IMR-90 (cell line): ENCODE results near the gene HS3ST5. TPM values are rescaled to one million over a fixed set of nuclear protein-coding genes. Genes with fewer than 3 reads are reported as not detected.

Source experiments
- ATAC-seq: fragments of 200-7000 bp; cut with Tn5 transposase; 2 replicates; pipeline ENCODE4 v1.9.1; 2020; ENCODE audit warnings: low read depth, mild to moderate bottlenecking, moderate library complexity
- BruUV-seq: library from RNA; stranded (reverse); fragments of 400-500 nt; replicated peaks from 2 replicates; lab custom pipeline; 2021; lab: Mats Ljungman, UMichigan
- CTCF ChIA-PET: fragments of 300-600 bp; formaldehyde crosslinking; extraction: SDS; loops from one replicate; lab custom pipeline; 2021; ENCODE audit warnings: antibody characterized with exemption; lab: Yijun Ruan, JAX
- POLR2A ChIA-PET: fragments of 300-600 bp; sonication (Branson Sonifier 250); formaldehyde crosslinking; loops from one replicate; lab custom pipeline; 2022; ENCODE audit warnings: antibody characterized with exemption; ENCODE audit not compliant: unreplicated experiment; lab: Charles Lee
- DNase-seq: peaks from one replicate; pipeline ENCODE4 v3.0.0; 2013
- H2AFZ ChIP-seq: replicated peaks from 2 replicates; pipeline ENCODE3; 2013; ENCODE audit warnings: low read length, mild to moderate bottlenecking; ENCODE audit not compliant: poor library complexity
- H2AK5ac ChIP-seq: 2 replicates; pipeline ENCODE4 v1.6.1; 2013; ENCODE audit warnings: low read depth, low read length, inconsistent platforms
- H2AK9ac ChIP-seq: replicated peaks from 2 replicates; pipeline ENCODE3; 2013; ENCODE audit warnings: mild to moderate bottlenecking, low read depth, low read length, moderate library complexity; ENCODE audit not compliant: poor library complexity
- H2BK120ac ChIP-seq: 2 replicates; pipeline ENCODE4 v1.6.1; 2013; ENCODE audit warnings: low read depth, low read length, inconsistent platforms
- H2BK15ac ChIP-seq: 3 replicates; pipeline ENCODE4 v1.6.1; 2013; ENCODE audit warnings: low read depth, low read length, inconsistent platforms
- H2BK20ac ChIP-seq: 2 replicates; pipeline ENCODE4 v1.6.1; 2013; ENCODE audit warnings: low read depth, mild to moderate bottlenecking, inconsistent platforms, low read length, moderate library complexity
- H2BK5ac ChIP-seq: 2 replicates; pipeline ENCODE4 v1.6.1; 2013; ENCODE audit warnings: mild to moderate bottlenecking, low read depth, low read length, inconsistent platforms; ENCODE audit not compliant: poor library complexity, severe bottlenecking
- H3K14ac ChIP-seq: replicated peaks from 2 replicates; pipeline ENCODE4 v1.6.1; 2013; ENCODE audit warnings: low read depth, low read length, inconsistent platforms
- H3K18ac ChIP-seq: 2 replicates; pipeline ENCODE4 v1.6.1; 2013; ENCODE audit warnings: low read depth, low read length, control low read depth
- H3K23ac ChIP-seq: 2 replicates; pipeline ENCODE4 v1.6.1; 2013; ENCODE audit warnings: low read depth, low read length, inconsistent platforms
- H3K27ac ChIP-seq: 2 replicates; pipeline ENCODE4 v1.5.1; 2013; ENCODE audit warnings: mild to moderate bottlenecking, control low read depth, low read length; ENCODE audit not compliant: insufficient read depth
- H3K27me3 ChIP-seq: 2 replicates; pipeline ENCODE4 v1.6.1; 2013; ENCODE audit warnings: low read length; ENCODE audit not compliant: control insufficient read depth, insufficient read depth
- H3K36me3 ChIP-seq: 2 replicates; pipeline ENCODE4 v1.6.1; 2013; ENCODE audit warnings: low read length, mixed read lengths; ENCODE audit not compliant: control insufficient read depth, insufficient read depth
- H3K4ac ChIP-seq: 2 replicates; pipeline ENCODE4 v1.6.1; 2013; ENCODE audit warnings: low read depth, low read length, inconsistent platforms
- H3K4me1 ChIP-seq: 2 replicates; pipeline ENCODE4 v1.6.1; 2013; ENCODE audit warnings: low read length, mixed read lengths; ENCODE audit not compliant: control insufficient read depth, insufficient read depth
- H3K4me2 ChIP-seq: 2 replicates; pipeline ENCODE4 v1.6.1; 2013; ENCODE audit warnings: low read depth, mild to moderate bottlenecking, control low read depth, low read length, moderate library complexity
- H3K4me3 ChIP-seq: 2 replicates; pipeline ENCODE4 v1.5.1; 2013; ENCODE audit warnings: low read depth, mild to moderate bottlenecking, control low read depth, low read length, moderate library complexity; ENCODE audit not compliant: insufficient read depth
- H3K56ac ChIP-seq: 2 replicates; pipeline ENCODE4 v1.6.1; 2013; ENCODE audit warnings: low read length, inconsistent platforms; ENCODE audit not compliant: insufficient read depth; ENCODE audit errors: extremely low read depth
- H3K79me1 ChIP-seq, 2 experiments: 2 replicates each; pipeline ENCODE4 v1.6.1; 2013; ENCODE audit warnings: low read length in 2 of 2, inconsistent platforms in 1 of 2, low read depth in 1 of 2
- H3K9ac ChIP-seq: 2 replicates; pipeline ENCODE4 v1.6.1; 2013; ENCODE audit warnings: low read depth, low read length, control low read depth
- H3K9me1 ChIP-seq: 2 replicates; pipeline ENCODE4 v1.6.1; 2013; ENCODE audit warnings: low read length, inconsistent platforms; ENCODE audit not compliant: insufficient read depth
- H3K9me3 ChIP-seq: 2 replicates; pipeline ENCODE4 v1.6.1; 2013; ENCODE audit warnings: low read length; ENCODE audit not compliant: control insufficient read depth, insufficient read depth
- H4K20me1 ChIP-seq: 2 replicates; pipeline ENCODE4 v1.6.1; 2013; ENCODE audit warnings: low read length, inconsistent platforms; ENCODE audit not compliant: insufficient read depth
- H4K5ac ChIP-seq: 2 replicates; pipeline ENCODE4 v1.6.1; 2013; ENCODE audit warnings: mild to moderate bottlenecking, low read depth, low read length, control low read depth
- H4K8ac ChIP-seq, 2 experiments: 2 replicates each; pipeline ENCODE4 v1.6.1; 2013; ENCODE audit warnings: low read depth in 2 of 2, low read length in 2 of 2, control low read depth in 1 of 2, inconsistent platforms in 1 of 2
- H4K91ac ChIP-seq: 2 replicates; pipeline ENCODE4 v1.6.1; 2013; ENCODE audit warnings: low read depth, low read length, inconsistent platforms; ENCODE audit not compliant: insufficient read depth
- BHLHE40 ChIP-seq: fragments of 150-350 bp; IDR thresholded peaks from 2 replicates; pipeline ENCODE4 v1.6.1; 2016; ENCODE audit warnings: mild to moderate bottlenecking, low read depth, low read length
- CEBPB ChIP-seq: IDR thresholded peaks from 2 replicates; pipeline ENCODE4 v1.6.1; 2012; ENCODE audit warnings: low read depth, low read length, improper control_type of control experiment
- CHD1 ChIP-seq: IDR thresholded peaks from 2 replicates; pipeline ENCODE4 v1.6.1; 2012; ENCODE audit warnings: low read depth, low read length, improper control_type of control experiment
- CTCF ChIP-seq: conservative IDR thresholded peaks from 2 replicates; pipeline ENCODE4 v1.5.1; 2012; ENCODE audit warnings: mild to moderate bottlenecking, low read depth, low read length, improper control_type of control experiment
- FOS ChIP-seq: fragments of 150-350 bp; IDR thresholded peaks from 2 replicates; pipeline ENCODE4 v1.6.1; 2016; ENCODE audit warnings: low read depth, low read length
- MAZ ChIP-seq: IDR thresholded peaks from 2 replicates; pipeline ENCODE4 v1.6.1; 2012; ENCODE audit warnings: low read depth, mild to moderate bottlenecking, low read length, improper control_type of control experiment, moderate library complexity, borderline replicate concordance
- MXI1 ChIP-seq: IDR thresholded peaks from 2 replicates; pipeline ENCODE4 v1.6.1; 2012; ENCODE audit warnings: low read depth, mild to moderate bottlenecking, low read length, moderate library complexity, borderline replicate concordance
- NFE2L2 ChIP-seq: fragments of 150-350 bp; IDR thresholded peaks from 2 replicates; pipeline ENCODE4 v1.6.1; 2016; ENCODE audit warnings: low read depth, mild to moderate bottlenecking, low read length
- POLR2A ChIP-seq: IDR thresholded peaks from 2 replicates; pipeline ENCODE4 v1.6.1; 2012; ENCODE audit warnings: mild to moderate bottlenecking, low read depth, low read length
- RAD21 ChIP-seq: IDR thresholded peaks from 2 replicates; pipeline ENCODE4 v1.6.1; 2012; ENCODE audit warnings: low read length, improper control_type of control experiment
- RCOR1 ChIP-seq: IDR thresholded peaks from 2 replicates; pipeline ENCODE4 v1.6.1; 2012; ENCODE audit warnings: mild to moderate bottlenecking, low read length, improper control_type of control experiment; ENCODE audit not compliant: insufficient replicate concordance
- RFX5 ChIP-seq: IDR thresholded peaks from 2 replicates; pipeline ENCODE4 v1.8.0; 2012; ENCODE audit warnings: low read depth, mild to moderate bottlenecking, low read length, moderate library complexity
- SMC3 ChIP-seq: fragments of 150-350 bp; IDR thresholded peaks from 2 replicates; pipeline ENCODE4 v1.6.1; 2016; ENCODE audit warnings: low read depth, mild to moderate bottlenecking, antibody characterized with exemption, low read length, moderate library complexity
- USF2 ChIP-seq: fragments of 150-350 bp; IDR thresholded peaks from 2 replicates; pipeline ENCODE4 v1.6.1; 2017; ENCODE audit warnings: mild to moderate bottlenecking, antibody characterized with exemption, low read length, low read depth
- WGBS, 2 experiments: methylation state at CpG; one replicate each; pipeline versions ENCODE4 v1.1.5 to v1.1.7; 2013; ENCODE audit warnings: missing lambda C conversion rate in 2 of 2; ENCODE audit not compliant: insufficient read length in 1 of 2; ENCODE audit errors: extremely low coverage in 2 of 2; 5-methylcytosine and 5-hydroxymethylcytosine counted together
- dilution Hi-C: fragments of 300-500 bp; cut with HindIII; formaldehyde crosslinking; loops from one replicate; pipeline ENCODE4 v1.14.3; 2018; ENCODE audit warnings: low sequenced_read_pairs; ENCODE audit not compliant: unreplicated experiment
- in situ Hi-C: fragments of 300-500 bp; cut with MboI; formaldehyde crosslinking; loops from 3 replicates; pipeline ENCODE4 v1.14.3; 2019; ENCODE audit warnings: low sequenced_read_pairs, inconsistent platforms, mixed read lengths
- intact Hi-C: fragments of 100-400 bp; cut with micrococcal nuclease; formaldehyde crosslinking; loops from 2 replicates; pipeline ENCODE4 v1.10.0; 2022
- polyA plus RNA-seq, 3 experiments: library from polyadenylated mRNA; depleted of rRNA; stranded (reverse); fragments of >200 nt; gene quantifications; 2 replicates each; pipeline ENCODE4 v1.2.3, GENCODE V29; 2012; ENCODE audit warnings: low replicate concordance in 1 of 3
- total RNA-seq: library from RNA; depleted of rRNA; stranded (reverse); fragments of >200 nt; gene quantifications from 2 replicates; pipeline ENCODE4 v1.2.3, GENCODE V29; 2012

HS3ST5 gene
- total and polyA plus RNA-seq, 2 of the 4 experiments (the other 2 are of a cell fraction) = not detected

- ChIA-PET POLR2A (no interaction called here), CTCF (no interaction called here)
- Histone ChIP-seq H3K14ac (no peak overlapping the region), H3K36me3 (no peaks in the 10 kb centered on the region), H2BK5ac (no peak overlapping the region), H4K5ac (no peak overlapping the region), H3K9ac (no peak overlapping the region), H3K9me3 (no peaks in the 10 kb centered on the region), H3K9me1 (no peaks in the 10 kb centered on the region), H3K4ac (no peak overlapping the region), H2BK120ac (no peak overlapping the region), H2BK15ac (no peak overlapping the region), H3K4me2 (no peak overlapping the region), H4K91ac (no peak overlapping the region), H2BK20ac (no peak overlapping the region), H2AFZ (no peak overlapping the region), H2AK5ac (no peak overlapping the region), H2AK9ac (no peak overlapping the region), H4K20me1 (no peaks in the 10 kb centered on the region), H3K4me3 (no peak overlapping the region), H4K8ac (no peak overlapping the region), H3K27ac (no peak overlapping the region), H3K23ac (no peak overlapping the region), H3K79me1 (no peaks in the 10 kb centered on the region), H3K56ac (no peak overlapping the region), H3K18ac (no peak overlapping the region), H3K4me1 (no peaks in the 10 kb centered on the region), H3K27me3 (no peaks in the 10 kb centered on the region)
- no CpG with 5 or more reads among the region's 3 CpGs for WGBS, 2 experiments
- dilution Hi-C loops (no loop called here), in situ Hi-C loops (no loop called here), intact Hi-C loops (no loop called here)
- DNase-seq (no peak), ATAC-seq (no peak)
- BruUV-seq = no TSS peak
- TF ChIP-seq SMC3 (no peak), POLR2A (no peak), CHD1 (no peak), RFX5 (no peak), CTCF (no peak), CEBPB (no peak), RCOR1 (no peak), MAZ (no peak), NFE2L2 (no peak), FOS (no peak), USF2 (no peak), BHLHE40 (no peak), MXI1 (no peak), RAD21 (no peak)
These were observed 139.4 kb downstream of the HS3ST5 start for GRCh38 chr6:114203460-114203859.
